GM10266 (cell line): ENCODE results near the gene DOK4.

ENCODE experiments used
- DNase-seq: peaks from one replicate; pipeline ENCODE4 v3.0.0; 2012; ENCODE audit errors: extremely low spot score
- CTCF ChIP-seq: IDR thresholded peaks from 2 replicates; pipeline ENCODE4 v1.5.1; 2012; ENCODE audit warnings: mild to moderate bottlenecking, low read depth; ENCODE audit not compliant: control insufficient read depth, insufficient read depth; ENCODE audit errors: missing control alignments

DOK4 gene

GRCh38 chr16:57518520-57518919, 32.2 kb upstream of the DOK4 start:
- TF ChIP-seq CTCF = no peak
- no peak for DNase-seq

GRCh38 chr16:57517397-57518367, 31.4 kb upstream of the DOK4 start:
- no peak for TF ChIP-seq CTCF

GRCh38 chr16:57516773-57517172, 30.5 kb upstream of the DOK4 start:
- DNase-seq = no peak
- TF ChIP-seq CTCF = no peak

More at GRCh38 chr16:57517397-57518367, 31.4 kb upstream of the DOK4 start:
- no peak for DNase-seq

- DNase-seq = no peak
- TF ChIP-seq CTCF = no peak
Observed at GRCh38 chr16:57516176-57516725, 30.0 kb upstream of the DOK4 start.

GRCh38 chr16:57514791-57515600, 28.7 kb upstream of the DOK4 start:
- TF ChIP-seq CTCF = no peak
- no peak for DNase-seq

- no peak for DNase-seq
- TF ChIP-seq CTCF = no peak
Observed at GRCh38 chr16:57514371-57514770, 28.1 kb upstream of the DOK4 start.
